Adrenal gland (tissue), 12 donors: ENCODE data around the gene XYLT1. TPM values are rescaled to one million over a fixed set of nuclear protein-coding genes. Genes with fewer than 3 reads are reported as not detected.

Source experiments
- DNase-seq, 7 donors: peaks; one replicate each; pipeline ENCODE4 v3.0.0-alpha.2; 2019 to 2020
- H3K27ac ChIP-seq, 5 donors: fragments of 200-600 bp; sonication (generic) in 4 of 5; 1 replicate in 3 of 5; 2 replicates in 2 of 5; pipeline versions ENCODE4 v1.5.1 to v1.8.0; 2016 to 2020; ENCODE audit warnings: mild to moderate bottlenecking in 1 of 5
- H3K27me3 ChIP-seq: fragments of 200-600 bp; 2 replicates; pipeline ENCODE4 v1.8.0; 2021
- H3K36me3 ChIP-seq, 2 donors: fragments of 200-600 bp; replicated peaks in 1 of 2; 1 replicate in 1 of 2; 2 replicates in 1 of 2; pipeline versions ENCODE4 v1.5.1 to v1.8.0; 2018 to 2022
- H3K4me1 ChIP-seq, 2 donors: fragments of 200-600 bp; replicated peaks in 1 of 2; 1 replicate in 1 of 2; 2 replicates in 1 of 2; pipeline versions ENCODE4 v1.5.1 to v1.8.0; 2018 to 2021
- H3K4me3 ChIP-seq, 4 donors: fragments of 200-600 bp; sonication (generic) in 3 of 4; one replicate each; pipeline ENCODE4 v1.5.1; 2016 to 2018
- H3K9me3 ChIP-seq, 3 donors: fragments of 200-600 bp; sonication (generic) in 1 of 3; replicated peaks in 1 of 3; 1 replicate in 2 of 3; 2 replicates in 1 of 3; pipeline versions ENCODE4 v1.5.1 to v1.8.0; 2016 to 2021
- CTCF ChIP-seq, 6 experiments: fragments of 450-650 bp in 4 of 6; fragments of 200-600 bp in 2 of 6; sonication (generic) in 1 of 6; IDR thresholded peaks; 1 replicate in 5 of 6; 2 replicates in 1 of 6; pipeline versions ENCODE4 v1.5.1 to v1.8.0; 2016 to 2021; ENCODE audit warnings: antibody characterized with exemption in 6 of 6, mild to moderate bottlenecking in 2 of 6, moderate library complexity in 1 of 6
- POLR2A ChIP-seq, 2 donors: fragments of 450-650 bp; IDR thresholded peaks; one replicate each; pipeline ENCODE4 v1.6.1; 2017; ENCODE audit warnings: antibody characterized with exemption in 2 of 2, mild to moderate bottlenecking in 2 of 2, moderate library complexity in 1 of 2
- WGBS, 4 donors: extraction: QIAGEN DNeasy Blood & Tissue Kit in 2 of 4; methylation state at CpG; one replicate each; pipeline versions ENCODE4 v1.1.5 to v1.1.7; 2013 to 2017; 5-methylcytosine and 5-hydroxymethylcytosine counted together
- intact Hi-C, 2 donors: fragments of 100-400 bp; cut with DNase I; formaldehyde crosslinking; loops; one replicate each; pipeline versions ENCODE4 v1.14.1 to v1.15.0; 2022 to 2023
- polyA plus RNA-seq, 3 donors: library from polyadenylated mRNA; stranded (reverse); fragments of 200-250 nt in 2 of 3; fragments of 350-450 nt in 1 of 3; fragmentation: Illumina TruSeq in 1 of 3; extraction: RNeasy Lipid Tissue Mini Kit (QIAGEN cat#74804) in 1 of 3; gene quantifications; one replicate each; pipeline ENCODE4 v1.2.3, GENCODE V29; 2013 to 2014
- total RNA-seq, 9 donors: library from RNA; depleted of rRNA in 4 of 9; stranded (reverse); fragments of >200 nt in 4 of 9; fragments of 120-200 nt in 1 of 9; fragmentation: NEBNext Ultra II Directional in 1 of 9; extraction: Animal tissue kit (Norgen Biotek cat#: 25700) in 1 of 9; gene quantifications; one replicate each; pipeline versions ENCODE4 v1.1.0 to v1.2.4, GENCODE V29; 2013 to 2023
- donor health status: healthy with polysubstance abuse.
- donor health status: Bipolar disorder and iron deficiency.
- donor health status: DM: yes; HTN: yes; CAD: no.
- donor health status: DM: no; HTN: no; CAD: no.
- donor health status: DM: no; HTN: no; CAD: no.
- donor health status: DM: yes; HTN: yes; CAD: no.

The XYLT1 gene
- total and polyA plus RNA-seq, 12 donors, result 1.3 to 67.6 (median 16.8) TPM

GRCh38 chr16:17117906-17118577, 352.7 kb downstream of the XYLT1 start:
- no peak for TF ChIP-seq POLR2A (IDR thresholded peaks at IDR 0.05)
- TF ChIP-seq CTCF (IDR thresholded peaks at IDR 0.05), result no peak
- intact Hi-C loops, result no loop called here
- no peaks in the 10 kb centered on the region for H3K4me1 ChIP-seq
- H3K27ac ChIP-seq, result no peak overlapping the region
- no peaks in the 10 kb centered on the region for H3K27me3 ChIP-seq
- WGBS, 4 donors, result 72 to 89% (median 84%) methylated on average over 3 to 5 of the region's 5 CpGs
- no peak overlapping the region for H3K4me3 ChIP-seq
- DNase-seq, result no peak
- H3K36me3 ChIP-seq, result no peaks in the 10 kb centered on the region
- H3K9me3 ChIP-seq, result no peaks in the 10 kb centered on the region

GRCh38 chr16:17116595-17117322, 354.0 kb downstream of the XYLT1 start:
- DNase-seq, result no peak
- Histone ChIP-seq H3K9me3 (no peaks in the 10 kb centered on the region), H3K27ac (no peak overlapping the region), H3K27me3 (no peaks in the 10 kb centered on the region), H3K4me1 (no peaks in the 10 kb centered on the region), H3K4me3 (no peak overlapping the region), H3K36me3 (no peaks in the 10 kb centered on the region)
- WGBS, 4 donors, result 90 to 100% (median 97%) methylated on average over 4 of the region's 4 CpGs
- TF ChIP-seq POLR2A (IDR thresholded peaks at IDR 0.05) (no peak), CTCF (IDR thresholded peaks at IDR 0.05) (no peak)
- intact Hi-C loops, result no loop called here

GRCh38 chr16:17109413-17109812, 361.3 kb downstream of the XYLT1 start:
- Histone ChIP-seq H3K27ac (no peak overlapping the region), H3K4me3 (no peak overlapping the region), H3K27me3 (no peaks in the 10 kb centered on the region), H3K36me3 (no peaks in the 10 kb centered on the region), H3K4me1 (no peaks in the 10 kb centered on the region), H3K9me3 (no peaks in the 10 kb centered on the region)
- intact Hi-C loops, result no loop called here
- TF ChIP-seq CTCF (IDR thresholded peaks at IDR 0.05) (no peak), POLR2A (IDR thresholded peaks at IDR 0.05) (no peak)
- DNase-seq, result no peak

- Histone ChIP-seq H3K36me3 (no peaks in the 10 kb centered on the region), H3K4me3 (no peak overlapping the region), H3K4me1 (no peaks in the 10 kb centered on the region), H3K27me3 (no peaks in the 10 kb centered on the region), H3K27ac (no peak overlapping the region), H3K9me3 (no peaks in the 10 kb centered on the region)
- DNase-seq, result no peak
- WGBS, 4 donors, result 89 to 93% (median 90%) methylated on average over 4 to 17 of the region's 17 CpGs
- intact Hi-C loops, result no loop called here
- no peak for TF ChIP-seq CTCF (IDR thresholded peaks at IDR 0.05)
- TF ChIP-seq POLR2A (IDR thresholded peaks at IDR 0.05), result no peak
Observed at GRCh38 chr16:17108596-17108995, 362.2 kb downstream of the XYLT1 start.
